GM21526 (cell line): ENCODE data around the gene RPS4Y1.
"Not testable (repeated sequence)": the region's sequence is repeated elsewhere in the genome, so short reads cannot be mapped to it uniquely, and the experiment has no call there.

Experiments used
- ATAC-seq: cut with Tn5 transposase; IDR thresholded peaks from one replicate; pipeline ENCODE4 v1.9.1; 2021; ENCODE audit warnings: moderate library complexity; ENCODE audit not compliant: unreplicated experiment, low FRiP score

RPS4Y1 gene

GRCh38 chrY:2841471-2841893 is at the start of gene RPS4Y1:
Gene RPS4Y1, plus strand, starts transcription at chrY:2841602. Its CDS starts 23 bp downstream, at chrY:2841625.
- no peak for ATAC-seq

GRCh38 chrY:2796977-2797523 is 44.4 kb upstream of the RPS4Y1 start:
- ATAC-seq, result no peak

GRCh38 chrY:2797991-2798390 is 43.4 kb upstream of the RPS4Y1 start:
- no peak for ATAC-seq

- ATAC-seq, result no peak
Measured at GRCh38 chrY:2800246-2800645, 41.2 kb upstream of the RPS4Y1 start.

GRCh38 chrY:2817146-2817896 is 24.1 kb upstream of the RPS4Y1 start:
- not testable (repeated sequence) for ATAC-seq

GRCh38 chrY:2824471-2824870 is 16.9 kb upstream of the RPS4Y1 start:
- no peak for ATAC-seq

GRCh38 chrY:2828497-2828896 is 12.9 kb upstream of the RPS4Y1 start:
- ATAC-seq, result no peak

- ATAC-seq, result no peak
Measured at GRCh38 chrY:2835230-2835629, 6.2 kb upstream of the RPS4Y1 start.

- no peak for ATAC-seq
Measured at GRCh38 chrY:2837078-2837477, 4.3 kb upstream of the RPS4Y1 start.

- ATAC-seq, result no peak
Measured at GRCh38 chrY:2837932-2838331, 3.5 kb upstream of the RPS4Y1 start.

GRCh38 chrY:2846791-2847190 is 5.4 kb downstream of the RPS4Y1 start:
- ATAC-seq, result no peak

GRCh38 chrY:2848384-2848783 is 7.0 kb downstream of the RPS4Y1 start:
- ATAC-seq, result no peak

- ATAC-seq, result no peak
Measured at GRCh38 chrY:2849368-2849767, 8.0 kb downstream of the RPS4Y1 start.

- no peak for ATAC-seq
Measured at GRCh38 chrY:2854145-2854774, 12.9 kb downstream of the RPS4Y1 start.

GRCh38 chrY:2857068-2857467 is 15.7 kb downstream of the RPS4Y1 start:
- no peak for ATAC-seq

- ATAC-seq, result no peak
Measured at GRCh38 chrY:2857686-2858085, 16.3 kb downstream of the RPS4Y1 start.

GRCh38 chrY:2859782-2860181 is 18.4 kb downstream of the RPS4Y1 start:
- no peak for ATAC-seq

GRCh38 chrY:2860511-2860910 is 19.1 kb downstream of the RPS4Y1 start:
- ATAC-seq, result no peak

GRCh38 chrY:2866581-2866980 is 25.2 kb downstream of the RPS4Y1 start:
- ATAC-seq, result no peak

GRCh38 chrY:2867469-2867868 is 26.1 kb downstream of the RPS4Y1 start:
- ATAC-seq, result no peak

- ATAC-seq, result no peak
Measured at GRCh38 chrY:2868035-2868607, 26.7 kb downstream of the RPS4Y1 start.
